Measurements from ENCODE around the gene SPINK5. TPM values are rescaled to one million over a fixed set of nuclear protein-coding genes. Genes with fewer than 3 reads are reported as not detected.

SPINK5 gene
- polyA plus RNA-seq, 1 donor (not counting 4 experiments of a cell fraction or from before 2014, with no cell fraction given) = 22.6 TPM

- no peaks in the 10 kb centered on the region for H3K4me1 ChIP-seq (ENCODE audit: control insufficient read depth, extremely low read depth, insufficient read depth, low read length)
- H3K27me3 ChIP-seq (ENCODE audit: control insufficient read depth, extremely low read depth, insufficient read depth, low read length) = no peaks in the 10 kb centered on the region
- no peaks in the 10 kb centered on the region for H3K79me2 ChIP-seq (ENCODE audit: control insufficient read depth, insufficient read depth, low read length)
- H3K27ac ChIP-seq (ENCODE audit: control insufficient read depth, insufficient read depth, low read length) = no peak overlapping the region
- FAIRE-seq (no peak), DNase-seq (ENCODE audit: low read depth, low spot score) (no peak)
- no peak overlapping the region for H3K4me2 ChIP-seq (ENCODE audit: control insufficient read depth, extremely low read depth, insufficient read depth, low read depth, low read length)
- peaks cover 0 to 15% of the 10 kb centered on the region in 2 experiments for H3K36me3 ChIP-seq (ENCODE audit: control insufficient read depth in 2 of 2, extremely low read depth in 1 of 2, insufficient read depth in 2 of 2, low read length in 2 of 2)
- H3K9me3 ChIP-seq (ENCODE audit: control insufficient read depth, low read depth, low read length) = no peaks in the 10 kb centered on the region
- H3K9ac ChIP-seq (ENCODE audit: control insufficient read depth, extremely low read depth, insufficient read depth, low read length) = no peak overlapping the region
- H4K20me1 ChIP-seq (ENCODE audit: control insufficient read depth, extremely low read depth, insufficient read depth, low read length) = no peaks in the 10 kb centered on the region
- H3K4me3 ChIP-seq (ENCODE audit: control insufficient read depth in 2 of 3, extremely low read depth in 1 of 3, insufficient read depth in 2 of 3, low read depth in 1 of 3, low read length in 3 of 3) = no peak overlapping the region
- TF ChIP-seq EZH2 (IDR thresholded peaks at IDR 0.05; ENCODE audit: low read length) (no peak), CTCF (optimal IDR thresholded peaks at IDR 0.05 in 1 of 3, IDR thresholded peaks at IDR 0.05 in 1 of 3, conservative IDR thresholded peaks at IDR 0.05 in 1 of 3; ENCODE audit: extremely low read depth in 1 of 3, insufficient read depth in 2 of 3, low read length in 3 of 3) (no peak)
- dilution Hi-C loops (cut with MboI; ENCODE audit: extremely low pct_ligation_motif_present, low sequenced_read_pairs) = no loop called here
- H3K9me1 ChIP-seq (ENCODE audit: control insufficient read depth, extremely low read depth, insufficient read depth, low read length) = no peaks in the 10 kb centered on the region
- no peak overlapping the region for H2AFZ ChIP-seq (ENCODE audit: control insufficient read depth, low read length)
Observed at GRCh38 chr5:148104226-148104625, 40.4 kb downstream of the SPINK5 start.

DNA sequence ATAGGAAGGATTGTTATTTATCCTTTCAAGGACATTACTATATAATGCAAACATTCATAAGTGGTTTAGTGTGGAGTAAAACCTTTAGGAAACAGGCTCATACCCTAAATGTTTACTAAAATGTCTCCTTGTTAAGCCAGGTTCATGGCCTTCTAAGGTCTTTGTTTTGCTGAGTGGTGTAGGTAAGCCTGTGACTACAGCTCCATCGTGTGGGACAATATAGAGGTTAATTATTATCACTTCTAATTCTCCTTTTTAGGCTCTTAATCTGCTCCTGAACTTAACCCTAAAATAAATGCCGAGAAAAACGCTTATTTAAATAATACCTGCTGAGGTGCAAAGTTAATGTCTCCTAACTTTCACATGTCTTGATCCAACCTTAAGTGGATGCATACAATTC lies 43.8 kb downstream of the SPINK5 start:
- H3K9me3 ChIP-seq (ENCODE audit: control insufficient read depth, low read depth, low read length) = no peaks in the 10 kb centered on the region
- dilution Hi-C loops (cut with MboI; ENCODE audit: extremely low pct_ligation_motif_present, low sequenced_read_pairs) = no loop called here
- FAIRE-seq (no peak), DNase-seq (ENCODE audit: low read depth, low spot score) (no peak)
- H2AFZ ChIP-seq (ENCODE audit: control insufficient read depth, low read length) = no peak overlapping the region
- H4K20me1 ChIP-seq (ENCODE audit: control insufficient read depth, extremely low read depth, insufficient read depth, low read length) = no peaks in the 10 kb centered on the region
- no peak overlapping the region for H3K27ac ChIP-seq (ENCODE audit: control insufficient read depth, insufficient read depth, low read length)
- H3K9ac ChIP-seq (ENCODE audit: control insufficient read depth, extremely low read depth, insufficient read depth, low read length) = no peak overlapping the region
- H3K4me2 ChIP-seq (ENCODE audit: control insufficient read depth, extremely low read depth, insufficient read depth, low read depth, low read length) = no peak overlapping the region
- H3K4me3 ChIP-seq (ENCODE audit: control insufficient read depth in 2 of 3, extremely low read depth in 1 of 3, insufficient read depth in 2 of 3, low read depth in 1 of 3, low read length in 3 of 3) = no peak overlapping the region
- H3K4me1 ChIP-seq (ENCODE audit: control insufficient read depth, extremely low read depth, insufficient read depth, low read length) = no peaks in the 10 kb centered on the region
- TF ChIP-seq EZH2 (IDR thresholded peaks at IDR 0.05; ENCODE audit: low read length) = no peak
- TF ChIP-seq CTCF (optimal IDR thresholded peaks at IDR 0.05 in 1 of 3, IDR thresholded peaks at IDR 0.05 in 1 of 3, conservative IDR thresholded peaks at IDR 0.05 in 1 of 3; ENCODE audit: extremely low read depth in 1 of 3, insufficient read depth in 2 of 3, low read length in 3 of 3) = peak in 2 of 3 experiments; percentile 24 to 34
- peaks cover 0 to 15% of the 10 kb centered on the region in 2 experiments for H3K36me3 ChIP-seq (ENCODE audit: control insufficient read depth in 2 of 2, extremely low read depth in 1 of 2, insufficient read depth in 2 of 2, low read length in 2 of 2)
- no peaks in the 10 kb centered on the region for H3K27me3 ChIP-seq (ENCODE audit: control insufficient read depth, extremely low read depth, insufficient read depth, low read length)
- no peaks in the 10 kb centered on the region for H3K9me1 ChIP-seq (ENCODE audit: control insufficient read depth, extremely low read depth, insufficient read depth, low read length)
- H3K79me2 ChIP-seq (ENCODE audit: control insufficient read depth, insufficient read depth, low read length) = no peaks in the 10 kb centered on the region

Data from keratinocyte (primary cell).